Forelimb muscle (tissue), 1 donor: ENCODE data around the gene STAM2. TPM values are rescaled to one million over a fixed set of nuclear protein-coding genes. Genes with fewer than 3 reads are reported as not detected.

Source experiments
- DNase-seq: peaks from one replicate; pipeline ENCODE4 v3.0.0-alpha.2; 2013; ENCODE audit warnings: low read depth
- polyA plus RNA-seq: library from polyadenylated mRNA; unstranded; fragments of 120-200 nt; gene quantifications from one replicate; pipeline ENCODE4 v1.2.1, GENCODE V29; 2013; ENCODE audit not compliant: insufficient read length

Gene STAM2
- polyA plus RNA-seq, 1 donor = 18.7 TPM

DNA sequence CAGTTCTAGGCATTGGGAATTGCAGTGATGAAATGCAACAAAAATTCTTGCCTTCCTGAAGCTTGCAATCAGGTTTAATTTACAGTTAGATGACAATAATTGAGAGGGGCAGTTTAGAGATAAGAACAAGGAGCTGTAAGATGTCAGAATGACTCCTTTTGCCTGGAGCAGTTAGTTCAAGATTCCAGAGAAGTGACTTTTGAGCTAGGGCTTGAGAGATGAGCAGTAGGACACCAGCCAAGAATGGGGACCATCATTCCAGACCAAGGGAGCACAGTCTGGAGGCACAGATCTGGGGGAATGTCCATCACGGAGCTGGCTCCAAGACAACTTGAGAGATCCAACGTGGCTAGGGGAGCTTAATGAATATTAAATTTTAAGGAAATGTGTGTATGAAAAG is 103.6 kb downstream of the STAM2 start:
- no peak for DNase-seq

DNA sequence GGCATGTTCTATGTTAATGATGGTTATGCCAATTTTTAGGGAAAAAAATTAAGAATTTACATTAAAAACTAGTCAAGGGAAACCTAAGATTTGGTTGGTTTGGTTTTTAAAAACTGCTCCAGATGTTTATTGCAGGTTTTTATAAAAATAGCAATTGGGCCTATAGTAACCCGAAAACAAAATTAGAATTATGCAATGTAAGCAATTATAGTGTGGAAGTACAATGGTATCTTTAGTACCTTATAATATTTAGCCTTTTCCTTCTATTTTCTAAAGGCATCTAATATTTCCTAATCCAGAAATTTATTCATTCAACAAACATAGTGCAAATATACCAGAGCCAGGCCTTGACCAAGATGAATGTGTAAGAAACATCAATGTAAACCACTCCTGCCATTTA is 104.0 kb downstream of the STAM2 start:
- no peak for DNase-seq

DNA sequence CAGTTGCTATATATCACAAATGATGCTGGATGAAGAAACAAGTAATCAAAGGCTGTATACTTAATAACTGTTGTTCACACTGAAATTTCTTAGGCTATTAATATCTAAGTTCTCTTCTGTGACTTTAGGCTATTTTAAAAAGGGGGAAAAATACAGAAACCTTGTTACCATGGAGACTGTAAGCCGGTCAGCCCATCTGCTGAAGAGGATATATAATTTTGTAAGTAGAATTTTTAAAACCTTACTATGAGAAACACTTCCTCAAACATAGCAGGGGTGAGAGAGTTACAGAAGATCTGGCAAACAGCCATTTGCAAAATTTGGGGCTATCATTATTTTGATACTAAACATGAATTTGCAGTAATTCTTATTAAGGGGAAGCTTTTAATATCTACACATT is 104.5 kb downstream of the STAM2 start:
- no peak for DNase-seq

DNA sequence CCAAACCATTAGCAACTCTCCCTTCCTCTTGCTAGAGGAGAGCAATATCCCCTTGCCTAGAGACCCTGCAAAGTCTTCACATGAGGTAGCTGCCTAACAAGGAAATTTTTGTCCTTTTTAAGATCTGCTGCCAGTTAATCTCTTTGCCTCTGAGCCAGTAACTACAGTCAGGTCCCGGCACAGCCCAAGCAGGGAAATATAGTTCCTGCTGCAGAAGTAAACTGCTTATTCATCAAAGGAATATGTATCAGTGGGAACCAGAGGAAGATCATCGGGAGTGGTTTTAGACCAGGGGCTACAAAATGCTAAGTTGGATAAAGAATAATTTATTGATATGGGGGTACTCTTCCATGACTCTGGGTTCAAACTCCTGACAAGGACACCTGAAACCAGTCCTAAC is 107.3 kb downstream of the STAM2 start:
- no peak for DNase-seq

DNA sequence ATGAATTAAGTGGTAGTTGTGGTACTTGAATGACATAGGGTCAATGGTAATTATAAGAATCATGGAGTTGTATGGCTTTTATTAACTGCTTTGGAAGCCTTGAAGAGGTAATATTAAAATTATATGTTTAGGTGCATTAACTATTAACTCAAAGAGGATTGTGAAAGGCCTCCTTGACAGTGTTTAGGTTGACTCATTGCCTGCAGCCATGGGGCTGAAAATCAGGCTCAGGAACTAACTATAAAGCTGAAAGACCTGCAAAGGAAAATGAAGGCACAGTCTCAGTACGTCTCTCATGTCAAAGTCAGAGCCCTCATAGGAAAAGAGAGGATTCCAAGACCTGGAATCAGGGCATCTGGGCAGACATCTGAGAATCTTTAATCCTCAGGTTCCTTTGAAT is 107.7 kb downstream of the STAM2 start:
- no peak for DNase-seq

Other genes with a start within 250 kb of the STAM2 start
- 3.9 TPM for gene CACNB4, start 76.7 kb downstream of the STAM2 start, polyA plus RNA-seq
- 22.4 TPM for gene FMNL2, start 159.4 kb upstream of the STAM2 start, polyA plus RNA-seq